B cell (primary cell): ENCODE measurements around the gene AFF3. TPM values are rescaled to one million over a fixed set of nuclear protein-coding genes. Genes with fewer than 3 reads are reported as not detected.
A peak's percentile ranks its signal among the peaks of the same experiment; 100 is the strongest.

Experiments
- ATAC-seq: fragments of 200-7000 bp; cut with Tn5 transposase; one replicate; pipeline ENCODE4 v1.10.0; 2021; ENCODE audit warnings: low read depth, mild to moderate bottlenecking, moderate number of reproducible peaks, moderate library complexity
- CTCF ChIA-PET: fragments of 350-600 bp; sonication (Branson Sonifier 250); formaldehyde crosslinking; loops from one replicate; lab custom pipeline; 2021; ENCODE audit warnings: antibody characterized with exemption, inconsistent platforms; lab: Charles Lee
- POLR2A ChIA-PET: fragments of 350-600 bp; sonication (Branson Sonifier 250); formaldehyde crosslinking; loops from one replicate; lab custom pipeline; 2021; ENCODE audit warnings: antibody characterized with exemption; lab: Charles Lee
- DNase-seq: peaks from one replicate; pipeline ENCODE4 v3.0.0; 2013
- H2AFZ ChIP-seq: 2 replicates; pipeline ENCODE4 v1.6.1; 2012; ENCODE audit warnings: mild to moderate bottlenecking, low read depth, low read length; ENCODE audit not compliant: insufficient read depth, poor library complexity, severe bottlenecking
- H3K27ac ChIP-seq, 2 donors: 1 replicate in 1 of 2; 2 replicates in 1 of 2; pipeline ENCODE4 v1.5.1; 2012 to 2013; ENCODE audit warnings: low read length in 2 of 2, mild to moderate bottlenecking in 2 of 2, moderate library complexity in 1 of 2
- H3K27me3 ChIP-seq, 4 experiments: fragments of 200-600 bp in 1 of 4; sonication (generic) in 1 of 4; replicated peaks in 1 of 4; 1 replicate in 2 of 4; 2 replicates in 2 of 4; pipeline versions ENCODE4 v1.6.1 to v1.7.0; 2013 to 2016; ENCODE audit warnings: low read length in 3 of 4, mild to moderate bottlenecking in 2 of 4, mixed read lengths in 1 of 4, moderate library complexity in 1 of 4; ENCODE audit not compliant: insufficient read depth in 4 of 4, control insufficient read depth in 3 of 4; ENCODE audit errors: control extremely low read depth in 1 of 4
- H3K36me3 ChIP-seq, 2 experiments: replicated peaks in 1 of 2; 1 replicate in 1 of 2; 2 replicates in 1 of 2; pipeline versions ENCODE4 v1.6.1 to v1.7.1; 2013; ENCODE audit warnings: low read length in 1 of 2; ENCODE audit not compliant: insufficient read depth in 2 of 2, control insufficient read depth in 1 of 2; ENCODE audit errors: control extremely low read depth in 1 of 2, extremely low read depth in 1 of 2
- H3K4me1 ChIP-seq, 2 donors: fragments of 200-600 bp in 1 of 2; sonication (generic) in 1 of 2; 1 replicate in 1 of 2; 2 replicates in 1 of 2; pipeline versions ENCODE4 v1.5.1 to v1.6.1; 2013 to 2017; ENCODE audit warnings: low read length in 2 of 2; ENCODE audit not compliant: control insufficient read depth in 2 of 2, insufficient read depth in 2 of 2
- H3K4me2 ChIP-seq: replicated peaks from 2 replicates; pipeline ENCODE3; 2012; ENCODE audit warnings: mild to moderate bottlenecking, low read depth, low read length; ENCODE audit not compliant: poor library complexity, severe bottlenecking
- H3K4me3 ChIP-seq, 5 experiments: fragments of 200-600 bp in 1 of 5; sonication (generic) in 1 of 5; 1 replicate in 3 of 5; 2 replicates in 2 of 5; pipeline versions ENCODE4 v1.5.1 to v1.7.0; 2011 to 2016; ENCODE audit warnings: low read length in 4 of 5, mild to moderate bottlenecking in 4 of 5, low read depth in 2 of 5, control low read depth in 1 of 5, moderate library complexity in 1 of 5; ENCODE audit not compliant: insufficient read depth in 1 of 5; ENCODE audit errors: control extremely low read depth in 1 of 5, extremely low read depth in 1 of 5
- H3K79me2 ChIP-seq: fragments of 200-600 bp; sonication (generic); one replicate; pipeline ENCODE4 v1.6.0; 2016; ENCODE audit warnings: low read length; ENCODE audit not compliant: control insufficient read depth, insufficient read depth
- H3K9ac ChIP-seq: fragments of 200-600 bp; sonication (generic); 2 replicates; pipeline ENCODE4 v1.6.1; 2017; ENCODE audit warnings: mild to moderate bottlenecking, low read length, moderate library complexity
- H3K9me3 ChIP-seq, 3 donors: one replicate each; pipeline versions ENCODE4 v1.6.1 to v1.7.1; 2013; ENCODE audit warnings: low read length in 2 of 3; ENCODE audit not compliant: control insufficient read depth in 2 of 3, insufficient read depth in 1 of 3; ENCODE audit errors: control extremely low read depth in 1 of 3
- H4K20me1 ChIP-seq: 2 replicates; pipeline ENCODE4 v1.6.0; 2012; ENCODE audit warnings: mild to moderate bottlenecking, low read length; ENCODE audit not compliant: insufficient read depth, control insufficient read depth, poor library complexity, severe bottlenecking
- H3K27ac Mint-ChIP-seq: one replicate; pipeline ENCODE4 v1.8.0; 2021; ENCODE audit warnings: mixed read lengths
- H3K27me3 Mint-ChIP-seq: one replicate; pipeline ENCODE4 v1.8.0; 2021; ENCODE audit warnings: mixed read lengths
- H3K4me1 Mint-ChIP-seq: one replicate; pipeline ENCODE4 v1.8.0; 2021; ENCODE audit warnings: mixed read lengths
- H3K4me3 Mint-ChIP-seq: one replicate; pipeline ENCODE4 v1.8.0; 2021; ENCODE audit warnings: mixed read lengths
- H3K9me3 Mint-ChIP-seq: one replicate; pipeline ENCODE4 v1.8.0; 2022; ENCODE audit warnings: mixed read lengths; ENCODE audit not compliant: insufficient read depth
- CTCF ChIP-seq: fragments of 200-600 bp; IDR thresholded peaks from one replicate; pipeline ENCODE4 v1.8.0; 2022; ENCODE audit warnings: antibody characterized with exemption, mild to moderate bottlenecking
- EZH2 ChIP-seq: IDR thresholded peaks from 2 replicates; pipeline ENCODE4 v1.6.1; 2012; ENCODE audit warnings: borderline replicate concordance, low read depth, mild to moderate bottlenecking, moderate library complexity, low read length; ENCODE audit not compliant: insufficient read depth, poor library complexity, severe bottlenecking
- WGBS: methylation state at CpG from one replicate; pipeline ENCODE4 v1.1.5; 2013; ENCODE audit warnings: missing lambda C conversion rate; ENCODE audit not compliant: insufficient coverage; 5-methylcytosine and 5-hydroxymethylcytosine counted together
- intact Hi-C: fragments of 100-400 bp; cut with micrococcal nuclease; formaldehyde crosslinking; loops from one replicate; pipeline ENCODE4 v1.10.0; 2022
- polyA plus RNA-seq: library from polyadenylated mRNA; depleted of rRNA; stranded (reverse); fragments of >200 nt; gene quantifications from 2 replicates; pipeline ENCODE4 v1.2.3, GENCODE V29; 2012
- total RNA-seq, 2 donors: library from RNA; stranded (reverse); fragments of 120-200 nt in 1 of 2; gene quantifications; 1 replicate in 1 of 2; 2 replicates in 1 of 2; pipeline versions ENCODE4 v1.2.3 to v1.2.4, GENCODE V29; 2013 to 2022

AFF3 gene
- total and polyA plus RNA-seq, 2 donors (not counting 1 experiment from before 2014, with no cell fraction given), result 117 to 830 TPM

- peak overlapping the region; percentile 29 for H3K4me3 Mint-ChIP-seq
- no peaks in the 10 kb centered on the region for H3K9me3 Mint-ChIP-seq
- CTCF ChIA-PET, result no interaction called here
- H3K27ac Mint-ChIP-seq, result peak overlapping the region; percentile 16
- Histone ChIP-seq H3K9ac (no peak overlapping the region), H3K4me2 (peak overlapping the region; percentile 47), H3K4me1 (peaks cover 33 to 35% of the 10 kb centered on the region in 2 donors), H3K79me2 (peaks cover 19% of the 10 kb centered on the region), H4K20me1 (peaks cover 43% of the 10 kb centered on the region), H3K4me3 (no peak overlapping the region), H3K27ac (peak overlapping the region in 1 of 2 donors; percentile 3), H3K27me3 (no peaks in the 10 kb centered on the region), H2AFZ (no peak overlapping the region), H3K9me3 (no peaks in the 10 kb centered on the region), H3K36me3 (peaks cover 2 to 26% of the 10 kb centered on the region in 2 experiments)
- WGBS, result 75% methylated on average over 2 of the region's 4 CpGs
- intact Hi-C loops, result no loop called here
- POLR2A ChIA-PET, result no interaction called here
- no peaks in the 10 kb centered on the region for H3K27me3 Mint-ChIP-seq
- ATAC-seq (peak; percentile 14), DNase-seq (no peak)
- peaks cover 50% of the 10 kb centered on the region for H3K4me1 Mint-ChIP-seq
- TF ChIP-seq EZH2, result no peak
- TF ChIP-seq CTCF, result no peak
These were observed 471.3 kb downstream of the AFF3 start for GRCh38 chr2:99670768-99671734.

- Histone ChIP-seq H3K27me3 (no peaks in the 10 kb centered on the region), H3K36me3 (peaks cover 3 to 52% of the 10 kb centered on the region in 2 experiments), H3K79me2 (peaks cover 4% of the 10 kb centered on the region), H3K9ac (no peak overlapping the region), H4K20me1 (peaks cover 21% of the 10 kb centered on the region), H3K4me2 (no peak overlapping the region), H3K9me3 (no peaks in the 10 kb centered on the region), H3K4me3 (no peak overlapping the region), H3K27ac (no peak overlapping the region), H2AFZ (no peak overlapping the region), H3K4me1 (peaks cover under 1 to 2% of the 10 kb centered on the region in 2 donors)
- Mint-ChIP-seq H3K4me3 (no peak overlapping the region), H3K9me3 (peaks cover 2% of the 10 kb centered on the region), H3K27ac (no peak overlapping the region), H3K4me1 (peaks cover 3% of the 10 kb centered on the region), H3K27me3 (no peaks in the 10 kb centered on the region)
- no CpG with 5 or more reads among the region's 1 CpG for WGBS
- intact Hi-C loops, result no loop called here
- no peak for DNase-seq
- ATAC-seq, result no peak
- CTCF ChIA-PET, result interaction anchor here (1.4 to 1.7 kb wide), 2 partner anchors 10 to 596 kb away, joined by 3 read pairs; no protein-coding TSS in a partner anchor
- no peak for TF ChIP-seq CTCF
- no peak for TF ChIP-seq EZH2
- POLR2A ChIA-PET, result no interaction called here
These were observed 476.1 kb downstream of the AFF3 start for GRCh38 chr2:99666256-99666655.
